ENCODE results near the gene STRAP. TPM values are rescaled to one million over a fixed set of nuclear protein-coding genes. Genes with fewer than 3 reads are reported as not detected.

The STRAP gene
- total RNA-seq, 1 experiment from 2014 or later: 210 TPM

DNA sequence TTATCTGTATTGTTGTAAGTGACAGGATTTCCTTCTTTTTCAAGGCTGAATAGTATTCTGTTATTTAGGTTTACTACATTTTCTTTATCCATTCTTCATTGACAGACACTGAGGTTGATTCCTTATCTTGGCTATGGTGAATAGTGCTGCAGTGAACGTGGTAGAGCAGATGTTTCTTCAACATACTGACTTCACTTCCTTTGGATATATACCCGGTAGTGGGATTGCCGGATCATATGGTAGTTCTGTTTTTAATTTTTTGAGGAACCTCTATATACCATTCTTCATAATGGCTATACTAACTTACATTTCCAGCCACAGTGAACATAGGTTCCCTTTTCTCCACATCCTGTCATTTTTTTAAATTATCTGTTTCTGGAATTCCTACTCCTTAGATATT is 50.8 kb downstream of the STRAP start:
- Histone ChIP-seq H2AFZ (ENCODE audit: low read length) (no peak overlapping the region), H4K91ac (ENCODE audit: insufficient read length, low read depth, low read length) (no peak overlapping the region), H3K23me2 (ENCODE audit: insufficient read length, low read depth, low read length, poor library complexity, severe bottlenecking) (no peaks in the 10 kb centered on the region), H4K5ac (ENCODE audit: insufficient read length, low read depth, low read length) (no peak overlapping the region), H3K9me3 (ENCODE audit: control insufficient read depth, low read depth, low read length) (no peaks in the 10 kb centered on the region), H3K27me3 (ENCODE audit: insufficient read depth, low read length) (no peaks in the 10 kb centered on the region), H2AK5ac (ENCODE audit: insufficient read length, low read length) (no peak overlapping the region), H3K23ac (ENCODE audit: insufficient read length, low read depth, low read length) (no peak overlapping the region), H3K18ac (ENCODE audit: insufficient read length, low read depth, low read length) (no peak overlapping the region), H3K9ac (ENCODE audit: extremely low read depth, insufficient read length, low read length) (no peak overlapping the region), H3K4ac (ENCODE audit: low read depth, low read length) (no peak overlapping the region), H2BK20ac (ENCODE audit: low read depth, low read length, poor library complexity, severe bottlenecking) (no peak overlapping the region), H3K4me2 (ENCODE audit: insufficient read depth, insufficient read length, low read length) (no peak overlapping the region), H4K20me1 (ENCODE audit: control insufficient read depth, insufficient read depth, insufficient read length) (no peaks in the 10 kb centered on the region), H3K4me1 (ENCODE audit: insufficient read depth, low read length) (no peaks in the 10 kb centered on the region; the same call in 1 of the 2 replicates), H2BK120ac (ENCODE audit: low read depth, low read length, poor library complexity, severe bottlenecking) (no peak overlapping the region), H2BK15ac (ENCODE audit: low read depth, low read length) (no peak overlapping the region), H3K14ac (ENCODE audit: insufficient read depth, low read length) (no peak overlapping the region), H2BK5ac (ENCODE audit: insufficient read length, low read length) (no peak overlapping the region), H3K56ac (ENCODE audit: insufficient read length, low read depth, low read length) (no peak overlapping the region), H3K27ac (ENCODE audit: insufficient read length, low read depth, low read length) (no peak overlapping the region), H3T11ph (ENCODE audit: low read length) (no peak overlapping the region), H4K8ac (replicated peaks; ENCODE audit: insufficient read length, low read depth, low read length) (no peak overlapping the region), H2BK12ac (ENCODE audit: insufficient read length, low read depth, low read length) (no peak overlapping the region), H3K79me1 (ENCODE audit: insufficient read depth, low read depth, low read length, poor library complexity, severe bottlenecking) (no peaks in the 10 kb centered on the region), H3K79me2 (ENCODE audit: insufficient read depth, low read length) (no peaks in the 10 kb centered on the region)
- Mint-ChIP-seq H3K36me3 (ENCODE audit: insufficient read depth in 1 of 3, low read depth in 3 of 3) (0 out of 7 replicates have a peak, but pooled peaks cover 0 to 1% (median 0%) of the 10 kb centered on the region in 3 experiments), H3K4me1 (peaks cover 24 to 27% of the 10 kb centered on the region in 2 experiments), H3K27me3 (ENCODE audit: low read depth) (no peaks in the 10 kb centered on the region), H3K9me3 (no peaks in the 10 kb centered on the region; a peak in 2 of 5 replicates), H3K4me3 (no peak overlapping the region), H3K27ac (no peak overlapping the region)
- no CpG with 5 or more reads among the region's 3 CpGs for WGBS (ENCODE audit: extremely low coverage, insufficient read length, low lambda C conversion rate)
- TF ChIP-seq CTCF (conservative IDR thresholded peaks at IDR 0.05): no peak
- no peak for DNase-seq
